Caco-2 (cell line): Measurements from ENCODE around the gene EFHD1. TPM values are rescaled to one million over a fixed set of nuclear protein-coding genes. Genes with fewer than 3 reads are reported as not detected.
"Not testable (repeated sequence)": the region's sequence is repeated elsewhere in the genome, so short reads cannot be mapped to it uniquely, and the experiment has no call there.

Experiments used
- BruUV-seq: library from RNA; stranded (reverse); fragments of 400-500 nt; replicated peaks from 2 replicates; lab custom pipeline; 2021; lab: Mats Ljungman, UMichigan
- CTCF ChIA-PET: fragments of 300-600 bp; sonication (Branson Sonifier 250); formaldehyde crosslinking; loops from one replicate; lab custom pipeline; 2022; ENCODE audit warnings: antibody characterized with exemption; lab: Charles Lee
- POLR2A ChIA-PET: fragments of 300-600 bp; sonication (Branson Sonifier 250); formaldehyde crosslinking; loops from one replicate; lab custom pipeline; 2022; ENCODE audit warnings: antibody characterized with exemption; lab: Charles Lee
- DNase-seq, 2 experiments: peaks; one replicate each; pipeline versions ENCODE4 v3.0.0 to v3.0.0-alpha.2; 2020 to 2022
- H3K27me3 ChIP-seq: replicated peaks from 2 replicates; pipeline ENCODE4 v1.6.0; 2011; ENCODE audit warnings: low read length; ENCODE audit not compliant: control insufficient read depth, insufficient read depth
- H3K36me3 ChIP-seq: 2 replicates; pipeline ENCODE4 v1.5.1; 2011; ENCODE audit warnings: low read length; ENCODE audit not compliant: control insufficient read depth, insufficient read depth
- H3K4me1 ChIP-seq: fragments of 250-450 bp; sonication (Bioruptor Pico); 2 replicates; pipeline ENCODE4 v1.5.1; 2020; ENCODE audit warnings: mild to moderate bottlenecking
- H3K4me3 ChIP-seq: 2 replicates; pipeline ENCODE4 v1.5.1; 2011; ENCODE audit warnings: low read depth, mild to moderate bottlenecking, control low read depth, low read length
- H3K9me3 ChIP-seq: fragments of 250-450 bp; sonication (Bioruptor Pico); 2 replicates; pipeline ENCODE4 v1.5.1; 2020; ENCODE audit warnings: mild to moderate bottlenecking, moderate library complexity
- H3K27ac Mint-ChIP-seq: one replicate; pipeline ENCODE4 v1.8.0; 2022; ENCODE audit warnings: mixed read lengths; ENCODE audit not compliant: unreplicated experiment
- H3K27me3 Mint-ChIP-seq: one replicate; pipeline ENCODE4 v1.8.0; 2022; ENCODE audit warnings: mixed read lengths; ENCODE audit not compliant: insufficient read depth, unreplicated experiment
- H3K36me3 Mint-ChIP-seq: one replicate; pipeline ENCODE4 v1.8.0; 2022; ENCODE audit warnings: mild to moderate bottlenecking, mixed read lengths; ENCODE audit not compliant: insufficient read depth, unreplicated experiment
- H3K4me1 Mint-ChIP-seq: one replicate; pipeline ENCODE4 v1.8.0; 2022; ENCODE audit warnings: low read depth, mixed read lengths; ENCODE audit not compliant: unreplicated experiment
- H3K4me3 Mint-ChIP-seq: one replicate; pipeline ENCODE4 v1.8.0; 2022; ENCODE audit warnings: mild to moderate bottlenecking, moderate library complexity, mixed read lengths; ENCODE audit not compliant: unreplicated experiment
- H3K9me3 Mint-ChIP-seq: one replicate; pipeline ENCODE4 v1.8.0; 2022; ENCODE audit warnings: mixed read lengths; ENCODE audit not compliant: unreplicated experiment
- intact Hi-C: fragments of 100-400 bp; cut with micrococcal nuclease; formaldehyde crosslinking; loops from one replicate; pipeline ENCODE4 v1.10.0; 2022; ENCODE audit not compliant: unreplicated experiment
- total RNA-seq: library from RNA; stranded (reverse); gene quantifications from 2 replicates; pipeline ENCODE4 v1.2.3, GENCODE V29; 2022
- TF ChIP-seq, protein P1 (sequence below), 2 experiments: fragments of 200-600 bp in 1 of 2; IDR thresholded peaks; 1 replicate in 1 of 2; 2 replicates in 1 of 2; pipeline versions ENCODE4 v1.5.1 to v1.8.0; 2011 to 2022; ENCODE audit warnings: antibody characterized with exemption in 1 of 2, control low read depth in 1 of 2, inconsistent platforms in 1 of 2, low read depth in 1 of 2, low read length in 1 of 2, mild to moderate bottlenecking in 1 of 2, moderate library complexity in 1 of 2; ENCODE audit not compliant: insufficient read depth in 1 of 2, severe bottlenecking in 1 of 2, unreplicated experiment in 1 of 2

Gene EFHD1
- total RNA-seq, 1 experiment from 2014 or later = 4.2 TPM

DNA sequence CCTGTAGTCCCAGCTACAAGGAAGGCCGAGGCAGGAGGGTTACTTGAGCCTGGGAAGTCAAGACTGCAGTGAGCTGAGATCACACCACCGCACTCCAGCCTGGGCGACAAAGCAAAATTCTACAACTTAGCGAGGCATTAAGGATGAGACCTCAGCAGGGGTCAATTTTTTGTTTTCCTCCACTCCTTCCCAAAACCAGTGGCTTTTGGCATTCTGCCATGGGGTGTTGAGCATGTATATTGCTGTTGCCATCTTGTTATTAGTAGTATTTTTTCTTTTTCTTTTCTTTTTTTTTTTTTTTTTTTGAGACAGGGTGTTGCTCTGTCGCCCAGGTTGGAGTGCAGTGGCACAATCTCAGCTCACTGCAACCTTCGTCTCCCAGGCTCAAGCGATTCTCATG lies 54.8 kb downstream of the EFHD1 start:
- H3K9me3 ChIP-seq = no peaks in the 10 kb centered on the region
- no peaks in the 10 kb centered on the region for H3K27me3 Mint-ChIP-seq
- intact Hi-C loops = no loop called here
- TF ChIP-seq, protein P1, sequence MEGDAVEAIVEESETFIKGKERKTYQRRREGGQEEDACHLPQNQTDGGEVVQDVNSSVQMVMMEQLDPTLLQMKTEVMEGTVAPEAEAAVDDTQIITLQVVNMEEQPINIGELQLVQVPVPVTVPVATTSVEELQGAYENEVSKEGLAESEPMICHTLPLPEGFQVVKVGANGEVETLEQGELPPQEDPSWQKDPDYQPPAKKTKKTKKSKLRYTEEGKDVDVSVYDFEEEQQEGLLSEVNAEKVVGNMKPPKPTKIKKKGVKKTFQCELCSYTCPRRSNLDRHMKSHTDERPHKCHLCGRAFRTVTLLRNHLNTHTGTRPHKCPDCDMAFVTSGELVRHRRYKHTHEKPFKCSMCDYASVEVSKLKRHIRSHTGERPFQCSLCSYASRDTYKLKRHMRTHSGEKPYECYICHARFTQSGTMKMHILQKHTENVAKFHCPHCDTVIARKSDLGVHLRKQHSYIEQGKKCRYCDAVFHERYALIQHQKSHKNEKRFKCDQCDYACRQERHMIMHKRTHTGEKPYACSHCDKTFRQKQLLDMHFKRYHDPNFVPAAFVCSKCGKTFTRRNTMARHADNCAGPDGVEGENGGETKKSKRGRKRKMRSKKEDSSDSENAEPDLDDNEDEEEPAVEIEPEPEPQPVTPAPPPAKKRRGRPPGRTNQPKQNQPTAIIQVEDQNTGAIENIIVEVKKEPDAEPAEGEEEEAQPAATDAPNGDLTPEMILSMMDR (IDR thresholded peaks at IDR 0.05; ENCODE audit: insufficient read depth in 1 of 2, low read depth in 1 of 2, low read length in 1 of 2, severe bottlenecking in 1 of 2, unreplicated experiment in 1 of 2) = no peak
- no peak overlapping the region for H3K27ac Mint-ChIP-seq
- no peaks in the 10 kb centered on the region for H3K4me1 ChIP-seq
- H3K9me3 Mint-ChIP-seq = no peaks in the 10 kb centered on the region
- no peaks in the 10 kb centered on the region for H3K36me3 Mint-ChIP-seq
- H3K4me3 ChIP-seq = no peak overlapping the region
- POLR2A ChIA-PET = no interaction called here
- no TSS peak for BruUV-seq
- no peaks in the 10 kb centered on the region for H3K36me3 ChIP-seq
- no peaks in the 10 kb centered on the region for H3K4me1 Mint-ChIP-seq
- no peaks in the 10 kb centered on the region for H3K27me3 ChIP-seq
- no peak for DNase-seq
- H3K4me3 Mint-ChIP-seq = no peak overlapping the region
- CTCF ChIA-PET = no interaction called here

DNA sequence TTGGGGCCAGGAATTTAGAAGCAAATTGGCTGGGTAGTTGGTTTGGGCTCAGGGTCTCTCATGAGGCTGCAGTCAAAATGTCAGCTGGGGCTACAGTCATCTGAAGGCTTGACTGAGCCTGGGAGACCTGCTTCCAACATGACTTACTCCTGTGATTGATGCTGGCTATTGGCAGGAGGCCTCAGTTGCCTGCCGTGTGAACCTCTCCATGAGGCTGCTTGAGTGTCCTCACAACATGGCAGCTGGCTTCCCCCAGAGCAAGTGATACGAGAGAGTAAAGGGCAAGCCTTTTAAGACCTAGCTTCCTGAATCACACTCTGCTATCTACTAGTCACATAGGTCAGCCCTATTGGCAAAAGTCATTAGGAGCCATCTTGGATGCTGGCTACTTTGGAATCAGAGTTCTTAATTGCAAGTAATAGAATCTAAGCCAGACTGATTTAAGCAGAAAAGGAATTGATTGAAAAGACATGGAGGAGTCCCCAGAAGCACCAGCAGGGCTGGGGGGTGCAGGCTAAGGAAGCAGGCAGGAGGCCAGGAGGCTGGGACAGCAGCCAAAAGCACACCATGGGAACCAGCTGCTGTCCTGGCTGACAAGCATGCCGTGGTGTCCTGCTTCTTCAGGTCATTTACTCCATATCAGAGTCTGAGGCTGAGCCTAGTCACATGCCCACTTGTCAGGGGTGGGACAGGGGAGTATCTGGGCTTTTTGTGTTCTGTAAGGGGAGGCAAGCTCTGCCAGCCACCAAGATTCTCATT lies 55.9 kb downstream of the EFHD1 start:
- no TSS peak for BruUV-seq
- DNase-seq = no peak

DNA sequence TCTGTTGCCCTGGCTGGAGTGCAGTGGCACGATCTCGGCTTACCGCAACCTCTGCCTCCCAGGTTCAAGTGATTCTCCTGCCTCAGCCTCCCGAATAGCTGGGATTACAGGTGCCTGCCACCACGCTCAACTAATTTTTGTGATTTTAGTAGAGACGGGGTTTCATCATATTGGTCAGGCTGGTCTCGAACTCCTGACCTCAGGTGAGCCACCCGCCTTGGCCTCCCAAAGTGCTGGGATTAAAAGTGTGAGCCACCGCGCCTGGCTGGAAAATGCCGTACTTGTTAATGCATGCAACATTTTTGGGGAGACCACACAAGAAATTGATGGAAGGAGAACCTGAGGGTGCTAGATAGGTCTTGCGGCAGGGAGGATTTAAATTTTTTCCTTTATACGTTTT lies 57.7 kb downstream of the EFHD1 start:
- POLR2A ChIA-PET, H3K4me3 ChIP-seq, H3K27me3 ChIP-seq, intact Hi-C loops, BruUV-seq, H3K27ac Mint-ChIP-seq, DNase-seq, H3K36me3 Mint-ChIP-seq, H3K4me1 Mint-ChIP-seq, CTCF ChIA-PET, H3K36me3 ChIP-seq, H3K9me3 Mint-ChIP-seq, H3K4me1 ChIP-seq, H3K27me3 Mint-ChIP-seq, H3K4me3 Mint-ChIP-seq, H3K9me3 ChIP-seq: not testable (repeated sequence)

More for the DNA sequence above, 55.9 kb downstream of the EFHD1 start:
- TF ChIP-seq, protein P1 (IDR thresholded peaks at IDR 0.05; ENCODE audit: insufficient read depth in 1 of 2, low read depth in 1 of 2, low read length in 1 of 2, severe bottlenecking in 1 of 2, unreplicated experiment in 1 of 2) = no peak
- H3K4me3 Mint-ChIP-seq = no peak overlapping the region
- H3K9me3 Mint-ChIP-seq = no peaks in the 10 kb centered on the region
- H3K4me3 ChIP-seq = no peak overlapping the region
- H3K4me1 ChIP-seq = no peaks in the 10 kb centered on the region
- H3K27ac Mint-ChIP-seq = no peak overlapping the region
- ChIA-PET POLR2A (no interaction called here), CTCF (no interaction called here)
- no peaks in the 10 kb centered on the region for H3K36me3 Mint-ChIP-seq
- no peaks in the 10 kb centered on the region for H3K36me3 ChIP-seq
- H3K4me1 Mint-ChIP-seq = no peaks in the 10 kb centered on the region
- intact Hi-C loops = no loop called here
- H3K27me3 ChIP-seq = no peaks in the 10 kb centered on the region
- H3K9me3 ChIP-seq = no peaks in the 10 kb centered on the region
- no peaks in the 10 kb centered on the region for H3K27me3 Mint-ChIP-seq
